GM21717 (cell line): ENCODE data around the gene HDAC7.
A peak's percentile ranks its signal among the peaks of the same experiment; 100 is the strongest.

Experiments used
- ATAC-seq: cut with Tn5 transposase; IDR thresholded peaks from one replicate; pipeline ENCODE4 v1.9.1; 2021; ENCODE audit warnings: mild to moderate bottlenecking, moderate library complexity; ENCODE audit not compliant: unreplicated experiment

HDAC7 gene

GRCh38 chr12:47833591-47834012 is 13.9 kb upstream of the HDAC7 start:
- ATAC-seq = no peak

DNA sequence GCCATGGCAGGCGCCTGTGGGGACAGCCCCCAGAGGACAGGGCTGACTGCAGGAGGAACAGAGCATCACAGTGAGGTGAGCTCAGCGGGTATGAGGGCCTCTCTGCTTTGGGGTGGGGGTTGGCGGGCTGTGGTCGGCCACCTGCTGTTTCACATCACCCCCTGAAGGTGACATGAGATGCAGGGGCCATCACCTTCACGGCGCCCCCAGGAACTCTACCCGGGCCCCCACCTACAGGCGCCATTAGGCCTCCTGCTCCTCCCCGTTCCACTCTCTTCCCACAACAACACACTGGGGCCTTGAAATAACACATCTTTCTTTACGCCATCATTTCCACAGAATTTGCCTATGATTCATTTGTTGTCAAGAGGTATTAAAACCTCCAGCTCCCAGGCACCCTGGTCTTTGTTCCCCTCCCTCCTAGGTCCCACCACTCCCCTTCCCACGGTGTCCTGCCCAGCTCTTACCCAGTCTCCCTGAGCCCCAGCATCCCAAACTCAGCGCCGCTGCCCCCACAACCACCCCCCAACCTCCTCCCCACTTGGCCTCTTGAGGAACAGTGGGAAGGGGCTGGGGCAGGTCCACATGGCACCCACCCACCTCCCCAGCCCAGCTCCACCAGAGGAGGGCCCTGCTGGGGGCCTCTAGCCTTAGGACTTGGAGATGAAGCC is 12.7 kb upstream of the HDAC7 start:
- no peak for ATAC-seq

DNA sequence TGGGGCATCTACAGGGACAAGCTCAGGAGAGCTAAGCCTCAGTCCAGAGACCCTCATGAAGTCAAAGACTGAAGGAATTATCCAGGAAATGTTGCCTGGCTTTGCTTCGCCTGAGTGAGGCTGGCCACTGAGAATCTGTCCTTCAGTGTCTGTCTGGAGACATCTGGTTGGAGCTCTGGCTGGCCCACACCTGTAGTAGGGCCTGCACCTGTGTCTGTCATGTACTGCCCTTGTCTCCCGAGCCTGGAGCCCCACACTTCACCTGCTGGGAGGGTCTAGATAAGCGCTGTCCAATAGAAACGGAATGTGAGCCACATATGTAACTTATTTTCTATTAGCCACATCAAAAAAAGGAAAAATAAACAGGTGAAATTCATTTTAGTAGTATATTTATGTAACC is 9.9 kb upstream of the HDAC7 start:
- no peak for ATAC-seq

- ATAC-seq = no peak
Measured at GRCh38 chr12:47828976-47829482, 9.3 kb upstream of the HDAC7 start.

GRCh38 chr12:47828008-47828975 is 8.6 kb upstream of the HDAC7 start:
- no peak for ATAC-seq

DNA sequence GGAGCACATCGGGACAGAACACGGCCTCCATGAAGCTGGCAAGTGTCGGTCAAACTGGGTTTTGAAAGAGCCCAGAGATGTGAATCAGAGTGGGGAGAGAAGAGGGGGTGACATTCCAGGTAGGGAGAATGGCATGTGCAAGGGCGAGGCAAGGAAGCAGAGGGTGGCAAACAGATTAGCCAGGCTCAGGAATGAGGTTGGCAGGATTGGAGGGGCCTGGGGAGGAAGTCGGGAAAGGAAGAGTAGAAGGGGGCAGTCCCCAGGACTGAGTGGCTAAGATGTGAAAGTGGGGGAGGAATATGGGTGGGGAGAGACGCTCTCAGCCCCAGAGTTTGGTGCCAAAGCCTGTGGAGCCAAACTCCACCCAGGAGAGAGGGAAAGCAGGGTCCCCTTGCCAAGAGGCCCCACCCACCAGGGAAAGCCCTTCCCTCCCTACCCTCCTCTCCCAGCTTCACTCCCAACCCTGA is 5.5 kb upstream of the HDAC7 start:
- no peak for ATAC-seq

GRCh38 chr12:47824635-47825034 is 4.9 kb upstream of the HDAC7 start:
- no peak for ATAC-seq

DNA sequence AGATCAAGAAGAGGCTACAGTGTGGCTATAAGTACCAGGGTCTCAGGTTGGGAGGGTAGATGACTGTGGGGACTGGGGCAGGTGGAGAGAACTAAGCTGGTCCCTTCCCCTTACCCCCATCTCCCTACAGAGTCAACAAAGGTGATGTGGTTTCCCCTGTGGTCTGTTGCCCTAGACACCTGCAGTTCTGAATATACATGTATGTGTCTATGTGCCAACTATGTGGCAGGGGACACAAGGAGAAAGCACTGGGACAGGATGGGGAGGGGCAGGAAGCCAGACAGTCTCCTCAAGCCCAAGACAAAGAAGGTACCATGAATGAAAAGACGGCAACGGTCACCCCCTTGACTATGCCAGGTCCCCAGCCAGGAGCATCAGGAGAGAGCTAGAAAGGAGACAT is 4.5 kb upstream of the HDAC7 start:
- ATAC-seq = no peak

- ATAC-seq = no peak
Measured at GRCh38 chr12:47823422-47824086, 3.9 kb upstream of the HDAC7 start.

GRCh38 chr12:47822863-47823262 is 3.2 kb upstream of the HDAC7 start:
- ATAC-seq = no peak

DNA sequence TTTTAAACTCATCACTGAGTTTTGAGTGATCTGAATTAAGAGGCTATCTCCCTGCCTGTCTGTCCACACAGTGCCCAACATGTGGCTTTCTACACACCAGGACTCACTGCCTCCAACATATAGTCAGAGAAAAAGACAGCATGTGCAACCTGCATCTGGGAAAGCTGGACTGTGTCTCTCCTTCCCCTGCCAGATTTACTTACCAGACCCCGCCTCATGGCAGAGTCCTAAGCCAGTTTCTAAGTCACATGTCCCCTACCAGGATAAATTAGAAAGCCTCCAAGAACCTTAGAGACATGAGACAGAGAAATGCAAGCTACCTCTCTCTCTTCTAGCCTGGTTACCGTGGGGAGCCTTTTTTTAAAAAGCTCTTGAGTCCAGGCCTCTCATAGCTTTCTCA is 2.7 kb upstream of the HDAC7 start:
- ATAC-seq = no peak

GRCh38 chr12:47821346-47821706 is 1.6 kb upstream of the HDAC7 start:
- no peak for ATAC-seq

- no peak for ATAC-seq
Measured at GRCh38 chr12:47820631-47821345, 1.1 kb upstream of the HDAC7 start.

DNA sequence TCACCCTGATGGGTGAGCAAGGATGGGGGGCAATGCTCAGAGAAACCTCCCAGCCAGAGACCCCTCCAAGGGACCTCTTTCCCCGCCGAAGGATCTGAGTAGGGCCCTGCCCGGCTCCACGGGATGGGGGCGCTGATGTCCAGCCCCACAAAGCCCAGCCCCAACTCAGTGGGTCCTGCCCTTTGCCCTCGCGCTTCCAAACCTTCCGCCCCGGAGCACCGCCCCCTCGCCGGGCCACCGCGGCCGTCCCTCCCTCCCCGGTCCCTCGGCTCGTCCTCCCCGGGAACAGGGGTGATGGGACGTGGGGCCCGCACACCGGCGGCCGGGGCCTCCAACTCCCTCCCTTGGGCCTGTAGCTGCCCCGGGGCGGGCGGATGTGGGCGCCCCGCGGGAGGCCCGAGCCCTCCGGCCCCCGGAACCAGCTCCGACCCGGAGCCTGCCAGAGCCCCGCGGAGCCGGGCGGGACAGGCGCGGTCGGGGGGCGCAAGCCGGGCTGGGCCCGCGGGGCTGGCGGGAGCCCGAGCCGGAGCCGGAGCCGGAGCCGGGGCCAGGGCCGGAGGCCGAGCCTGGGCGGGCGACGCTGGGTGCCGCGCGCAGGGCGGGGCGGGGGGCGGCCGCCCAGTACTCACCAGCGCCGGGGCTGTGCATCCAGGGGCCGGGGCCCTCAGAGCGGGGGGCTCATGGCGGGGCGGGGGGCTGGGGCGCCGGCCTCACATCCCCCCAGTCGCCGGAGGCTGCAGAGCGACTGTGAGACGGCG is 386 bp downstream of the HDAC7 start:
- peak; percentile 34 for ATAC-seq

GRCh38 chr12:47818467-47819137 is 1.1 kb downstream of the HDAC7 start:
- ATAC-seq = no peak

GRCh38 chr12:47818007-47818376 is 1.7 kb downstream of the HDAC7 start:
- no peak for ATAC-seq

DNA sequence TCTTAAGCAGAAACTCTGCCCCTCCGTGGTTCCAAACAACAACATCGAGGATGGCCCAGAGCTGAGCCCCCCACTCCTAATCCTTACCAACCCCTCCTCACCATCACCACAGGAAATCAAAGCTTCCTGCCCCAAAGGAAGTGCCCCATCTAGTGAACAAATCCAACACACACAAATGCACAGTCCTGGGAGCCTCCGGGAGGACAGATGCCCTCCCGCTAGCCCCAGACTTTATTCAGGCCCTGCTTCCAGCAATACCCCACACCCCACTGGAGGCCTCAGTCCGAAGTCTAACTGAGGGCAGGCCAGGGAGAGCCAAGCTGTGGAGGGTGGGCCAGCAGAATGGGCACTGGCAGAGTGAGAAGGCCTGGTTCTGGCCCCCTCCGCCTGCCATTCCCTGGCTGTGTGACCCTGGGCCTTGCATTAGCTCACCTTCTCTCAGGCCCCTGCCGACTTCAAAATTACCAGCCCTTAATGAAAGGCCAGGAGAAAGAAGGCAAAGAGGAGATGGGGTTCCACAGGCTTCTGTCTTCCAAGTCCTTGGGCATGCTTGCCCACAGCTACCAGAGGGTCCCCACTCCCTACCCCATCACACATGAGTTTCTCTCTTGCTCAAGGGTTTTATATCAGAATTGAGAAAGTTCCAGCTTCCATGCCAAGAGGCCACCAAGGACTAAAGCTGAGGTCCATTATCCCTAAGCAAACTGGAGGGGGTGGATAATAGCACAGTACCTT is 2.3 kb downstream of the HDAC7 start:
- no peak for ATAC-seq

DNA sequence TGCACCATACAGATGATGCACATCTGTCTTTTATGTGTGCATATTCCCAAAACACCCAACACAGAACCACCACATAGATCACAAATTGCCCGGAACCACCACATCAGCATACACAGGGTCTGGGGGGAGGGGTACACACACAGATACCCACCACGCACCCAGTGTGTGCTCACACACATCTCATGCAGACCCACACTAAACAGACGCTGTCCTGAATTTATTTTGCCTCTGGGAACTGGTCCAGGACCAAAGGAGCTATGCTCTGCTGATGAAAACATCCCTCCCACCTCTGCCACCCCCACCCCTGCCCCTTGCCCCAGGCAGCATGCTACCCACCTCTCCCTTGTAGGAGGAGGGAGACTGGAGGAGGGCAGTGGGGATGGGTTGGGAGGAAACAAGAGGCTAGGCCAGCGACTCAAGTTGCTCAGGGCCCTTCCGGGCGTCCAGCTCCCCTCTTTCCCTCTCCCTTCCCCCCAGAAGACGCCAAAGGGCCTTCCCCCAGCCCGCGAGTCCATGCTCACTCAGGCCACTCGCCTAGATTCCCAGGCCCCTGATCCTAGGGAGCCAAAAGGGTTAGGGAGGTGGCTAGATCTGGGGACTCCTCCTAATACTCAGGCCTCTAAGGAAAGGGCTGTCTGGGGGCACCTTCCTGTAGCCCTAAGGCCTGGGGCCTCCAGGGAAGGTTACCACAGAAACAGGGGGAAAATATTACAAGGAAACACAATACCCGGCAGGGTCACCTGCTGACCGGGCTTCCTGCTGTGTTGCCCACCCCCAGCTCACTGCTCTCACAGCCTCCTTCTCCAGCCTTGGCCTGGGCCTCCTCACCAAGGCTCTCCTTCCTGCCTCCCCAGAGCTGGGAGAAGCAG is 3.1 kb downstream of the HDAC7 start:
- no peak for ATAC-seq
